A549 treated with CORT108297 at 1 μM for 4 hours (cell line): ENCODE measurements around the gene NFASC. TPM values are rescaled to one million over a fixed set of nuclear protein-coding genes. Genes with fewer than 3 reads are reported as not detected.

ENCODE experiments used
- total RNA-seq: library from RNA; stranded (reverse); fragments of 200-300 nt; extraction: Qiagen RNA extraction; gene quantifications from 5 replicates; pipeline ENCODE4 v1.2.3, GENCODE V29; 2022

NFASC gene
- total RNA-seq, result 1.5 to 1.6 TPM (median 1.5 TPM) in 5 replicates

DNA sequence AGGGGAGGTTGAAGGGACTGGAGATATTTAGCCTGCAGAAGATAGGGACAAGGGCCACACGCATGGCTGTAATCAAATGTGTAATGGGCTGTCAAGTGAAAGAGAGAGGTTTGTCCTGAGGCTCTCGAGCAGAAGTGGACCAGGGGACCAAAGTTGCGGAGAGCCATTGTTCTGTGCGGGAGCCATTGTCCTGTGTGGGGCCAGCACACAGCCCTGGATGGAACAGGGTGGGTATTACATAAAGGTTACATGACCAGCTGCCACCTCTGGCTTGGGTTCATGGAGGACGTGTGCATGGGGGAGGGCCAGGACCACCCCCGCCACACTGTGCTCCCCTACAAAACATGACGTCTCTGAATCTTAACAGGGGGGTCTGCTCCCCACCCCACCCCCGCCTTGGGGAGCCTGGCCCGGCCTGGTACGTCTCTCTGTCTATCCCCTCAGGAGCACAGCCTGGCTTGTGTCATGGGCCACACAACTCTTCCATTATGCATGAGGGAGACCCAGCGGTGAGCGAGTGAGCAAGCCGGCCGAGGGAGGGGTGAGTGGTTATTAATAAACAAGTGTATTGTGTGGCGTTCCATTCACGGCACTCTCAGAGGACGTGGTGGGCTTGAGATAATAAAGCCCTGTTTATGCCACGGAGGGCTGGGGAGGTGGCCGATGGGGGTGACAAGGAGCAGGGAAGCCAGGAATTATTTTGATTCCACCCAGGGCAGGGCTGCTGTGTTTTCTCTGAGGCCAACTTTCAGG lies at the start of gene NFASC:
Gene NFASC (plus strand): TSS at position 703 of the 753 bp plus-strand sequence. CDS start 73,454 bp downstream, outside the sequence.

DNA sequence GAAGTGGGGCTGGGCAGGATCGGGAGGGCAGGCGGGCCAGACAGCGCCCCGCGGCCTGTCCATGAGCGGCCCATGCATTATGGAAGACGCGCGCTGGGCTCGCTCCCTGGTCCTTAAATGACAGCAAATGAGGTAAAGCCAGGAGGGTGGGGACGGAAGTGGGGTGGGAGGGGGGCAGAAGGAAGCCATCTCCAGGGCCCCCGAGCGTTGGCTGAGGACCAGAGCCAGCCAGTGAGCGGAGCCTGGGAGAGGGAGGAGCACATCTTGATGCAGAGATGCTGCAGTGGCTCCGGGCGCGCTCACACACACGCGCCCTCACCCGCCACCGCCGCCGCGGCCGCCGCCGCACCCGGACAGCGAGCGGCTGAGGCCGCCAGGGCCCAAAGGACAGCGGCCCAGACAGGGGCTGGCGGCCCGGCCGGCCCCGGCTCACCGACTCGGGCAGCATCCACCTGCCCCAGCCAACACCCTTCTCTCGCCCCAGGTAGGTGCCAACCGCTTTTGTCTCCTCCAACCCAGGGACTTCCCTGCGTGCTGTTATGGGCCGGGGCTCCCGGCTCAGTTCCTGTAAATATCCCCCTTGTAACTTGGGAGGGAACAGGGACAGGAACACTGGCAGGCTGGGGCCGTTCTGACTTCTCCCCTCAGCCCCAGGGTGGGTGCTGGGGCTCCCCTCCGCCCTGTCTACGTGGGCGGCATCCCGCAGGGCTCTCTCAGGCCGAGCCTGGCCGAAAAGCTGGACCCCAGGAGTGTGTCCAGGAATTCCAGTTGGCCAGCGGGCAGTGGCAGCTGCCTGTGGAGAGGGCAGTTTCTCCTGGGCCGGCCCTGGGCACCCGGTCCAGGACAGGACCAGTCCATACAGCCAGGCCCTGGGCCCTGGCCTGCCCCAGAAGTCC lies 172.5 kb downstream of the NFASC start, which contains the start of gene CNTN2:
Gene CNTN2 (plus strand): TSS at position 302 of the 896 bp plus-strand sequence. CDS start 9,974 bp downstream, outside the sequence.

Other genes with a start within 250 kb of the NFASC start
- 14.3 to 20.0 TPM (median 16.5 TPM) in 5 replicates for gene LRRN2, start 185.1 kb upstream of the NFASC start, total RNA-seq
- 0.01 to 0.03 TPM (median 0.03 TPM) in 3 of 5 replicates, not detected in the others for gene CNTN2, start 172.3 kb downstream of the NFASC start, total RNA-seq
- gene TMEM81, start 213.6 kb downstream of the NFASC start, total RNA-seq, result 1.9 to 3.4 TPM (median 2.3 TPM) in 5 replicates